Mucosa of rectum (tissue), 2 donors: Measurements from ENCODE around the gene RIPK4.
A peak's percentile ranks its signal among the peaks of the same experiment; 100 is the strongest.
"Not testable (repeated sequence)": the region's sequence is repeated elsewhere in the genome, so short reads cannot be mapped to it uniquely, and the experiment has no call there.

Experiments
- H3K27ac ChIP-seq, 2 donors: one replicate each; pipeline ENCODE4 v1.7.0; 2013; ENCODE audit warnings: inconsistent platforms in 2 of 2, low read depth in 2 of 2, low read length in 2 of 2
- H3K27me3 ChIP-seq, 2 donors: one replicate each; pipeline ENCODE4 v1.7.0; 2013; ENCODE audit warnings: low read length in 2 of 2; ENCODE audit not compliant: control insufficient read depth in 2 of 2, insufficient read depth in 2 of 2
- H3K36me3 ChIP-seq, 2 donors: one replicate each; pipeline ENCODE4 v1.7.0; 2013; ENCODE audit warnings: low read length in 2 of 2; ENCODE audit not compliant: control insufficient read depth in 2 of 2, insufficient read depth in 2 of 2
- H3K4me1 ChIP-seq, 2 donors: one replicate each; pipeline ENCODE4 v1.7.0; 2013; ENCODE audit warnings: low read length in 2 of 2, mild to moderate bottlenecking in 1 of 2; ENCODE audit not compliant: control insufficient read depth in 2 of 2, insufficient read depth in 2 of 2
- H3K4me3 ChIP-seq, 2 donors: one replicate each; pipeline ENCODE4 v1.7.0; 2013; ENCODE audit warnings: low read length in 2 of 2
- H3K9ac ChIP-seq, 2 donors: one replicate each; pipeline ENCODE4 v1.7.0; 2013; ENCODE audit warnings: low read length in 2 of 2, low read depth in 1 of 2, mild to moderate bottlenecking in 1 of 2
- H3K9me3 ChIP-seq, 2 donors: one replicate each; pipeline ENCODE4 v1.7.0; 2013; ENCODE audit warnings: low read length in 2 of 2; ENCODE audit not compliant: control insufficient read depth in 2 of 2
- donor health status: healthy.
- donor health status: Normal muscosa, but diverticular disease.

The RIPK4 gene

GRCh38 chr21:41719691-41720090 lies 47.2 kb downstream of the RIPK4 start:
- no peak overlapping the region for H3K4me3 ChIP-seq
- no peak overlapping the region for H3K27ac ChIP-seq
- H3K9me3 ChIP-seq = no peaks in the 10 kb centered on the region
- peaks cover 15 to 16% of the 10 kb centered on the region in 2 donors for H3K4me1 ChIP-seq
- no peak overlapping the region for H3K9ac ChIP-seq
- H3K27me3 ChIP-seq = no peaks in the 10 kb centered on the region
- no peaks in the 10 kb centered on the region for H3K36me3 ChIP-seq

GRCh38 chr21:41717573-41718330 lies 49.1 kb downstream of the RIPK4 start:
- H3K4me1 ChIP-seq = peaks cover 28% of the 10 kb centered on the region in 2 donors
- no peaks in the 10 kb centered on the region for H3K9me3 ChIP-seq
- no peaks in the 10 kb centered on the region for H3K36me3 ChIP-seq
- H3K27me3 ChIP-seq = peaks cover 0 to 2% of the 10 kb centered on the region in 2 donors
- no peak overlapping the region for H3K27ac ChIP-seq
- H3K9ac ChIP-seq = no peak overlapping the region
- no peak overlapping the region for H3K4me3 ChIP-seq

DNA sequence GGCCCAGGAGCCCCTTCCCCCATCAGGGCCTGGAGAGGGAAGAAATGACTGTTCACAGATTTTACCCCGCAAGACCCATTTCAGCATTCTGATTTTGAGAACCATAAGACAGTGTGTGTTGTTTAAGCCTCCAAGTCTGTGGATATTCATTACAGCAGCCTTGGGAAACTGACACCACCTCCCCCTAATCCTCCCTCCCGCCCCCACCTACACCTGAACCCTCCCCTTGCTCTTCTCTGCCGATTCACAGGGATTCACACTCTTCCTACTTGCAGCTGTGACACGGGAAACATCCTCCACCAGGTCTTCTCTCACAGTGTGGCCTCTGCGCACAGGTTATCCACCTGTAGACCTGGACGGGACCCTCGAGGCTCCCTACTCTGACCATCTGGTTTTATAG lies 50.1 kb downstream of the RIPK4 start:
- Histone ChIP-seq H3K4me1 (peaks cover 31 to 33% of the 10 kb centered on the region in 2 donors), H3K4me3 (no peak overlapping the region), H3K27me3 (peaks cover 0 to 4% of the 10 kb centered on the region in 2 donors), H3K9ac (no peak overlapping the region), H3K27ac (no peak overlapping the region), H3K9me3 (no peaks in the 10 kb centered on the region), H3K36me3 (no peaks in the 10 kb centered on the region)

DNA sequence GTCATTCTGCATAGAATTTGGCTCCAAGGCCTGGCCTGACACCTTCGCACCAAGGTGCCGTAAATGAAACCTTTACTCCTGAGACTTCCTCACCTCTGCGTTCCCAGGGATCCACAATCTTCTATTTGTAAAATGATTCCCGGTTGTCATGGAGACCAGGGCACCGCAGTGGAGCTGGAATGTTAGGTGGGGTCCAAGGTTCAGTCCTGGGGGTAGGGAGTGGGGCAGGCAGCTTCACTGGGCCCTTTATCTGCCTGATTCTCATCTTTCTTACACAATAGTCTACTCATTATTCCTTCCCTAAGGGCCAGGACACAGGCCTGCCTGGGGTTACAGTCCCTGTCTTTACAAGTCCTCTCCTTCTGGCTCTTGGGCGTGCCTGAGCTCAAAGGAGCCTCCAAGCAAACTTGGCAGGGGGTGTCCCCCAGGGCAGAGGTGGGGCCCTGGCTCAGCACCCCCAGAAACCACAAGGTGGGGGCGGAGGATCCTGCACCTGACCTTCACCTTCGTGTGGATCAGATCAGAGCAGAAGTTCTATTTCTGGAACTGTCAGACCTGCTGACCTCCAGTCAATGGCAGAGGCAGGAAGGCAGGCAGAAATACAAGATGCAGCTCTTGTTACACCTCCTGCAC lies 51.1 kb downstream of the RIPK4 start:
- H3K9ac ChIP-seq = no peak overlapping the region
- H3K9me3 ChIP-seq = no peaks in the 10 kb centered on the region
- no peak overlapping the region for H3K4me3 ChIP-seq
- H3K27ac ChIP-seq = peak overlapping the region; percentile 41 to 67
- peaks cover 36 to 43% of the 10 kb centered on the region in 2 donors for H3K4me1 ChIP-seq
- no peaks in the 10 kb centered on the region for H3K36me3 ChIP-seq
- peaks cover 0 to 4% of the 10 kb centered on the region in 2 donors for H3K27me3 ChIP-seq

DNA sequence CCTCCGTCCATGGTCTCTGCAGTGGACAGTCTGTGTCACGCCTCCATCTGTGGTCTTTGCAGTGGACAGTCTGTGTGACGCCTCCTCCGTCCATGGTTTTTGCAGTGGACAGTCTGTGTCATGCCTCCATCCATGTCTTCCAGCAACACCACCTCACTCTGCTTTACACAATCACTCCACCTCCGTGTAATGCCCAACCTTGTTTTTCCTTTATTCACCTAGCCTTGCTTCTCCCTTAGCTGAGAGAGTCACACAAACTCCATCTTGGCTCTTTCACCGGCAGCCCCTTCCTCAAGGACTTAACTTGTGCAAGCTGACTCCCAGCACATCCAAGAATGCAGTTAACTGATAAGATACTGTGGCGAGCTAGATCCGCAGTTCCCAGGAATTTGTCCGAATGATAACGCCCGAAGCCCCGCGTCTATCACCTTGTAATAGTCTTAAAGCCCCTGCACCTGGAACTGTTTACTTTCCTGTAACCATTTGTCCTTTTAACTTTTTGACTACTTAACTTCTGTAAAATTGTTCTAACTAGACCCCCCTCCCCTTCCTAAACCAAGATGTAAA lies 52.5 kb downstream of the RIPK4 start:
- not testable (repeated sequence) for H3K27me3 ChIP-seq, H3K9me3 ChIP-seq
- peaks cover 36 to 47% of the 10 kb centered on the region in 2 donors for H3K4me1 ChIP-seq

DNA sequence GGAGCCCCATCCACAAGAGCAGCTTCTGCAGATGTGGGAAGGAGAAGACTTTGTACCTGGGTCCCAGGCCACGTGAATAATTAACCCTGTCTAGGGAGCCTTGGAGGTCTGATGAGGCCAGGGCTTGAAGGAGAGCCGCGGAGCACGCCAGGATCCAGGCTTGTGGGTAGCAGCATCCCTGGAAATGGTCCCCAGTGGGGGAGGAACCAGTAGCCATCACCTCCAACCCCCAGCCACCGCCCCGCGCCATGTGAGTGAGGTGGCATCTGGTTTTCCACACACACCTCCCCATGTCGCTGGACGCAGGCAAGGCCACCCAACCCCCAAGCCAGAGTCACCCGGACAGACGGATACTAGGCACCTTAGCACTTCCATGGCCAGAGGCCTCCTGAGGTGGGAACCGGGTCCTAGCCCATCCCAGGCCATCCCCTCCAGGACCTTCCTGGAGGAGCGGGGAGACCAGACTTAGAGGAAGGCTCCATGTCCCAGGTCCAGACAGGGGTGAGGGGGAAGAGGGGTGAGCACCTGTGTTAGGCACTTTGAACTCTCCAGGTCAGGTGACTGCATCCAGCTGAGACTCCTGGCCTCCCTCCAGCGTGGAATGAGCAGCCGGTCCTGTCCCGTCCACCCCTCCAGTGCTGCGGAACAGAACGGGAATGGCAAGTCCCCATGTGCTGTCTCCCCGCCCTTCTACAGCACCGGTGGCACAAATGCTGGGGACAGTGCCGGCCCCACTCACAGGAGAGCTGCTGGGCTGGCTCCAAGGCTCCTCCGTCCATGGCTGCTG lies 53.2 kb downstream of the RIPK4 start:
- H3K27ac ChIP-seq = no peak overlapping the region
- peaks cover 36 to 47% of the 10 kb centered on the region in 2 donors for H3K4me1 ChIP-seq
- no peaks in the 10 kb centered on the region for H3K36me3 ChIP-seq
- no peak overlapping the region for H3K9ac ChIP-seq
- H3K9me3 ChIP-seq = no peaks in the 10 kb centered on the region
- no peak overlapping the region for H3K4me3 ChIP-seq
- peaks cover 0 to 4% of the 10 kb centered on the region in 2 donors for H3K27me3 ChIP-seq

More for the DNA sequence above, 52.5 kb downstream of the RIPK4 start:
- H3K36me3 ChIP-seq, H3K27ac ChIP-seq, H3K4me3 ChIP-seq, H3K9ac ChIP-seq: not testable (repeated sequence)

GRCh38 chr21:41712730-41713129 lies 54.1 kb downstream of the RIPK4 start:
- Histone ChIP-seq H3K36me3 (no peaks in the 10 kb centered on the region), H3K9ac (no peak overlapping the region), H3K4me3 (no peak overlapping the region), H3K27me3 (peaks cover 0 to 4% of the 10 kb centered on the region in 2 donors), H3K27ac (no peak overlapping the region), H3K9me3 (no peaks in the 10 kb centered on the region), H3K4me1 (peaks cover 38 to 51% of the 10 kb centered on the region in 2 donors)

DNA sequence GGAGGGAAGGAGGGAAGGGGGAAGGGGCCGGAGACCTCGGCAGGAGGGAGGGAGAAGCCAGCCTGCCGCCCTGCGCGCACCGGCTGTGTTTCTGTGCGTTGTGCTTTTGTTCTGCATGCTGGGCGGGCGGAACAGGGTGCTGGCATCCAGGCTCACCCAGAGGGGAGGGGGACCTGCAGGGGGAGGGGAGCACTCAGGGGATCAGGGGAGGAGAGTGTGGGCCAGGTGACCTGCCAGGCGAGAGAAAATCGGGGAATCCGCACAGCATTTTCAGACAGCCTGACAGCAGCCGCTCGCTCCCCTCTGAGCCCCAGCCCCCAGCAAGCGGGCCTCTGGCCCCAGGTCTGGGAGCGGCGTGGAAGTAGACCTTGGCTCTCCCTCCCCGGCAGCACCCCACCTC lies 54.7 kb downstream of the RIPK4 start:
- H3K4me3 ChIP-seq = no peak overlapping the region
- peak overlapping the region; percentile 43 to 63 for H3K27ac ChIP-seq
- H3K9me3 ChIP-seq = no peaks in the 10 kb centered on the region
- no peaks in the 10 kb centered on the region for H3K36me3 ChIP-seq
- H3K4me1 ChIP-seq = peaks cover 40 to 56% of the 10 kb centered on the region in 2 donors
- peak overlapping the region in 1 of 2 donors; percentile 28 for H3K9ac ChIP-seq
- H3K27me3 ChIP-seq = peaks cover 0 to 4% of the 10 kb centered on the region in 2 donors

GRCh38 chr21:41711416-41712007 lies 55.3 kb downstream of the RIPK4 start:
- H3K36me3 ChIP-seq = no peaks in the 10 kb centered on the region
- peak overlapping the region; percentile 63 to 74 for H3K27ac ChIP-seq
- no peak overlapping the region for H3K4me3 ChIP-seq
- H3K27me3 ChIP-seq = peaks cover 0 to 4% of the 10 kb centered on the region in 2 donors
- H3K9ac ChIP-seq = peak overlapping the region in 1 of 2 donors; percentile 28
- H3K9me3 ChIP-seq = no peaks in the 10 kb centered on the region
- H3K4me1 ChIP-seq = peaks cover 39 to 62% of the 10 kb centered on the region in 2 donors
